ENCODE measurements around the gene NAA16. TPM values are rescaled to one million over a fixed set of nuclear protein-coding genes. Genes with fewer than 3 reads are reported as not detected.

The NAA16 gene
- total and polyA plus RNA-seq, 2 of the 4 experiments (the other 2 are of a cell fraction), result 6.6 to 8.8 TPM

DNA sequence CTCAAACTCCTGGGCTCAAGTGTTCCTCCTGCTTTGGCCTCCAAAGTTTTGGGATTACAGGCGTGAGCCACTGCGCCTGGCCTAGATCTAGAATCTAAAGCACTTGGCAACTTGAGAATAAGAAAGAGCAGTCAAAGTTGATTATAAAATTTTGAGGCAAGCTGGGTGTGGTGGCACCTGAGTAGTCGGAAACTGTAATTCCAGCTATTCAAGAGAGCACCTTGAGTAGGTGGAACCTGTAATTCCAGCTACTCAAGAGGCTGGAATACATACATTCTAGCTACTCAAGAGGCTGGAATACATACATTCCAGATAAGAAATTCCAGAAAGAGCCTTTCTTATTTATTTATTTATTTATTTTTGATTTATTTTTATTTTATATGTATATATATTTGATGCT is 8.3 kb upstream of the NAA16 start:
- no TSS peak for BruUV-seq (replicated peaks)
- Histone ChIP-seq H4K91ac (ENCODE audit: insufficient read depth, low read depth, low read length) (no peak overlapping the region), H3K4ac (ENCODE audit: low read depth, low read length) (no peak overlapping the region), H3K56ac (ENCODE audit: extremely low read depth, insufficient read depth, low read length) (no peak overlapping the region), H2BK15ac (ENCODE audit: low read depth, low read length) (no peak overlapping the region), H2AFZ (replicated peaks; ENCODE audit: low read length, poor library complexity) (no peak overlapping the region), H4K5ac (ENCODE audit: low read depth, low read length) (no peak overlapping the region), H3K18ac (ENCODE audit: low read depth, low read length) (no peak overlapping the region), H3K23ac (ENCODE audit: low read depth, low read length) (no peak overlapping the region), H3K27me3 (ENCODE audit: control insufficient read depth, insufficient read depth, low read length) (no peaks in the 10 kb centered on the region), H3K9ac (ENCODE audit: low read depth, low read length) (no peak overlapping the region), H3K36me3 (ENCODE audit: control insufficient read depth, insufficient read depth, low read length) (no peaks in the 10 kb centered on the region), H3K4me3 (ENCODE audit: insufficient read depth, low read depth, low read length) (no peak overlapping the region), H2BK120ac (ENCODE audit: low read depth, low read length) (no peak overlapping the region), H3K9me1 (ENCODE audit: insufficient read depth, low read length) (no peaks in the 10 kb centered on the region), H2BK5ac (ENCODE audit: low read depth, low read length, poor library complexity, severe bottlenecking) (no peak overlapping the region), H4K20me1 (ENCODE audit: insufficient read depth, low read length) (no peaks in the 10 kb centered on the region), H3K14ac (replicated peaks; ENCODE audit: low read depth, low read length) (no peak overlapping the region), H3K27ac (ENCODE audit: insufficient read depth, low read length) (no peak overlapping the region), H2AK5ac (ENCODE audit: low read depth, low read length) (no peak overlapping the region), H3K4me2 (ENCODE audit: low read depth, low read length) (no peak overlapping the region), H3K4me1 (ENCODE audit: control insufficient read depth, insufficient read depth, low read length) (0 out of 2 replicates have a peak, but pooled peaks cover 4% of the 10 kb centered on the region), H2BK20ac (ENCODE audit: low read depth, low read length) (no peak overlapping the region), H3K9me3 (ENCODE audit: control insufficient read depth, insufficient read depth, low read length) (no peaks in the 10 kb centered on the region), H4K8ac (ENCODE audit: low read depth in 2 of 2, low read length in 2 of 2) (no peak overlapping the region), H2AK9ac (replicated peaks; ENCODE audit: low read depth, low read length, poor library complexity) (no peak overlapping the region), H3K79me1 (ENCODE audit: low read depth in 1 of 2, low read length in 2 of 2) (no peaks in the 10 kb centered on the region)
- dilution Hi-C loops (cut with HindIII; ENCODE audit: low sequenced_read_pairs, unreplicated experiment) (no loop called here), in situ Hi-C loops (cut with MboI; ENCODE audit: low sequenced_read_pairs) (loop anchor here (25.0 kb wide), 1 partner anchor 215 kb away; no protein-coding TSS in a partner anchor), intact Hi-C loops (cut with micrococcal nuclease) (no loop called here)
- 100% methylated on average over 1 of the region's 3 CpGs; no CpG with 5 or more reads in 1 of the 2 experiments for WGBS, 2 experiments (ENCODE audit: extremely low coverage in 2 of 2, insufficient read length in 1 of 2)
- no peak for DNase-seq
- no peak for ATAC-seq (ENCODE audit: low read depth)
- POLR2A ChIA-PET (ENCODE audit: unreplicated experiment), result no interaction called here
- CTCF ChIA-PET, result no interaction called here
- TF ChIP-seq, protein P1, sequence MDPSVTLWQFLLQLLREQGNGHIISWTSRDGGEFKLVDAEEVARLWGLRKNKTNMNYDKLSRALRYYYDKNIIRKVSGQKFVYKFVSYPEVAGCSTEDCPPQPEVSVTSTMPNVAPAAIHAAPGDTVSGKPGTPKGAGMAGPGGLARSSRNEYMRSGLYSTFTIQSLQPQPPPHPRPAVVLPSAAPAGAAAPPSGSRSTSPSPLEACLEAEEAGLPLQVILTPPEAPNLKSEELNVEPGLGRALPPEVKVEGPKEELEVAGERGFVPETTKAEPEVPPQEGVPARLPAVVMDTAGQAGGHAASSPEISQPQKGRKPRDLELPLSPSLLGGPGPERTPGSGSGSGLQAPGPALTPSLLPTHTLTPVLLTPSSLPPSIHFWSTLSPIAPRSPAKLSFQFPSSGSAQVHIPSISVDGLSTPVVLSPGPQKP (IDR thresholded peaks at IDR 0.05; ENCODE audit: borderline replicate concordance, low read depth, low read length), result no peak
- no peak for TF ChIP-seq NFE2L2 (IDR thresholded peaks at IDR 0.05; ENCODE audit: low read depth, low read length)
- no peak for TF ChIP-seq RAD21 (IDR thresholded peaks at IDR 0.05; ENCODE audit: low read length)
- no peak for TF ChIP-seq POLR2A (IDR thresholded peaks at IDR 0.05; ENCODE audit: low read depth, low read length)
- no peak for TF ChIP-seq CHD1 (IDR thresholded peaks at IDR 0.05; ENCODE audit: low read depth, low read length)
- no peak for TF ChIP-seq RCOR1 (IDR thresholded peaks at IDR 0.05; ENCODE audit: insufficient replicate concordance, low read length)
- no peak for TF ChIP-seq USF2 (IDR thresholded peaks at IDR 0.05; ENCODE audit: low read depth, low read length)
- no peak for TF ChIP-seq BHLHE40 (IDR thresholded peaks at IDR 0.05; ENCODE audit: low read depth, low read length)
- no peak for TF ChIP-seq CEBPB (IDR thresholded peaks at IDR 0.05; ENCODE audit: low read depth, low read length)
- TF ChIP-seq RFX5 (IDR thresholded peaks at IDR 0.05; ENCODE audit: low read depth, low read length), result no peak
- TF ChIP-seq MXI1 (IDR thresholded peaks at IDR 0.05; ENCODE audit: borderline replicate concordance, low read depth, low read length), result no peak
- TF ChIP-seq CTCF (conservative IDR thresholded peaks at IDR 0.05; ENCODE audit: low read depth, low read length), result no peak
- no peak for TF ChIP-seq SMC3 (IDR thresholded peaks at IDR 0.05; ENCODE audit: low read depth, low read length)

Measured in IMR-90 (cell line).